Glutamatergic neuron (in vitro differentiated cells): ENCODE data around the gene PAPPA2. TPM values are rescaled to one million over a fixed set of nuclear protein-coding genes. Genes with fewer than 3 reads are reported as not detected.

ENCODE experiments used
- DNase-seq: peaks from one replicate; pipeline ENCODE4 v3.0.0; 2022
- H3K27ac Mint-ChIP-seq: one replicate; pipeline ENCODE4 v1.8.0; 2020; ENCODE audit warnings: mild to moderate bottlenecking, mixed read lengths, inconsistent platforms; ENCODE audit not compliant: unreplicated experiment
- H3K27me3 Mint-ChIP-seq: one replicate; pipeline ENCODE4 v1.8.0; 2020; ENCODE audit warnings: mild to moderate bottlenecking, moderate library complexity, mixed read lengths, inconsistent platforms; ENCODE audit not compliant: unreplicated experiment
- H3K36me3 Mint-ChIP-seq: one replicate; pipeline ENCODE4 v1.8.0; 2020; ENCODE audit warnings: mild to moderate bottlenecking, mixed read lengths, inconsistent platforms; ENCODE audit not compliant: unreplicated experiment
- H3K4me1 Mint-ChIP-seq: one replicate; pipeline ENCODE4 v1.8.0; 2020; ENCODE audit warnings: mild to moderate bottlenecking, low read depth, mixed read lengths, inconsistent platforms; ENCODE audit not compliant: unreplicated experiment
- H3K4me3 Mint-ChIP-seq: one replicate; pipeline ENCODE4 v1.8.0; 2020; ENCODE audit warnings: mild to moderate bottlenecking, mixed read lengths, inconsistent platforms; ENCODE audit not compliant: unreplicated experiment
- H3K9me3 Mint-ChIP-seq: one replicate; pipeline ENCODE4 v1.8.0; 2020; ENCODE audit warnings: mild to moderate bottlenecking, moderate library complexity, mixed read lengths, inconsistent platforms; ENCODE audit not compliant: unreplicated experiment
- CTCF ChIP-seq: fragments of 200-600 bp; sonication (generic); IDR thresholded peaks from one replicate; pipeline ENCODE4 v1.5.0; 2021; ENCODE audit not compliant: partially characterized antibody, unreplicated experiment
- total RNA-seq: library from RNA; stranded (reverse); fragmentation: NEBNext Ultra II Directional; extraction: Animal tissue kit (Norgen Biotek cat#: 25700); gene quantifications from one replicate; pipeline ENCODE4 v1.2.1, GENCODE V29; 2021; ENCODE audit not compliant: unreplicated experiment

PAPPA2 gene
- total RNA-seq, 1 donor from 2014 or later: 2.3 TPM

- Mint-ChIP-seq H3K4me3 (no peak overlapping the region), H3K4me1 (no peaks in the 10 kb centered on the region), H3K36me3 (no peaks in the 10 kb centered on the region), H3K27me3 (no peaks in the 10 kb centered on the region), H3K27ac (no peak overlapping the region), H3K9me3 (peaks cover 3% of the 10 kb centered on the region)
- DNase-seq: no peak
- TF ChIP-seq CTCF: no peak
These were observed 103.3 kb downstream of the PAPPA2 start for GRCh38 chr1:176566004-176566975.

GRCh38 chr1:176567190-176567794 lies 104.3 kb downstream of the PAPPA2 start:
- no peaks in the 10 kb centered on the region for H3K36me3 Mint-ChIP-seq
- H3K4me1 Mint-ChIP-seq: no peaks in the 10 kb centered on the region
- H3K27me3 Mint-ChIP-seq: no peaks in the 10 kb centered on the region
- H3K27ac Mint-ChIP-seq: no peak overlapping the region
- no peak for DNase-seq
- no peak for TF ChIP-seq CTCF
- H3K9me3 Mint-ChIP-seq: peaks cover 1% of the 10 kb centered on the region
- no peak overlapping the region for H3K4me3 Mint-ChIP-seq

GRCh38 chr1:176568185-176568584 lies 105.2 kb downstream of the PAPPA2 start:
- H3K9me3 Mint-ChIP-seq: peaks cover 1% of the 10 kb centered on the region
- no peaks in the 10 kb centered on the region for H3K4me1 Mint-ChIP-seq
- H3K4me3 Mint-ChIP-seq: no peak overlapping the region
- no peaks in the 10 kb centered on the region for H3K36me3 Mint-ChIP-seq
- no peak overlapping the region for H3K27ac Mint-ChIP-seq
- H3K27me3 Mint-ChIP-seq: no peaks in the 10 kb centered on the region
- no peak for TF ChIP-seq CTCF
- DNase-seq: no peak

- Mint-ChIP-seq H3K9me3 (no peaks in the 10 kb centered on the region), H3K27ac (no peak overlapping the region), H3K27me3 (no peaks in the 10 kb centered on the region), H3K4me3 (no peak overlapping the region), H3K4me1 (no peaks in the 10 kb centered on the region), H3K36me3 (no peaks in the 10 kb centered on the region)
- TF ChIP-seq CTCF: no peak
- no peak for DNase-seq
These were observed 111.8 kb downstream of the PAPPA2 start for GRCh38 chr1:176574756-176575155.

DNA sequence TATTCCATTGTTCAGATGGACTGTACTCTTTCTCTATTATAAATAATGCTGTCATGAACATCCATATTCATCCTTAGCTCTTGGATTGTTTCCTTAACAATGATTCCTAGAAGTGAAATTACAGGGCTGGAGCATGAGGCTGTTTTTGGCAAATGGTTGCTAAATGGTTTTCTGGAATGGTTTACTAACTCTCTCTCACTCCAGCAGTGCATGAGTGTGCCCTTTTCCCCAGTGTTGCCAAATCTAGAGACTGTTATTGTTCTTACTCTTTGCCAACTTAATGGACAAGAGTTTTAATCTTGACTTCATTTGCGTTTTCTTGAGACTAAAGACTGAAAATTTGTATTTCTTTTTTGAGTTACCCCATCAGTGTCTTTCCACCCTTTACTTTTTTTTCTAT lies 113.0 kb downstream of the PAPPA2 start:
- Mint-ChIP-seq H3K27ac (no peak overlapping the region), H3K9me3 (no peaks in the 10 kb centered on the region), H3K27me3 (no peaks in the 10 kb centered on the region), H3K4me3 (no peak overlapping the region), H3K36me3 (no peaks in the 10 kb centered on the region), H3K4me1 (no peaks in the 10 kb centered on the region)
- TF ChIP-seq CTCF: no peak
- no peak for DNase-seq
